Measurements from ENCODE around the gene PID1.

GRCh38 chr2:229273006-229273722 lies 2.1 kb upstream of the PID1 start:
- TF ChIP-seq POLR2AphosphoS5 (IDR thresholded peaks at IDR 0.05) (no peak), POLR2A (IDR thresholded peaks at IDR 0.05) (no peak), CTCF (IDR thresholded peaks at IDR 0.05 in 8 of 11, conservative IDR thresholded peaks at IDR 0.05 in 3 of 11) (no peak)
